Measurements from ENCODE around the gene JHY.

Gene JHY

DNA sequence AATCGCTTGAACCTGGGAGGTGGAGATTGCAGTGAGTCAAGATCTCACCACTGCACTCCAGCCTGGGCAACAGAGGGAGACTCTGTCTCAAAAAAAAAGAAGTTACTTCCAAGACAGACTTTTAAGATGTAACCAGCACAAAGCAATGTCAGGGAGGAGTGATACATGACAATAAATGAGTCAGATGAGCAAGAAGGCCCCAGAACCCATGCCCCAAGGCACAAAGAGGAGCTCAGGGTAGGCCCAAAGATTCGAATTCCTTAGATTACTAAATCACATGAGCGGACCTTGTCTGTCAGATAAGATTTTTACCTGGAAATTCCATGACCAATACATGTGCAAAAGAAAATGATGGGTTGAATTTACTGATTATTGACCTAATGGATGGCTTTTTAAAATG, 10.5 kb upstream of the JHY start:
- DNase-seq: no peak

DNA sequence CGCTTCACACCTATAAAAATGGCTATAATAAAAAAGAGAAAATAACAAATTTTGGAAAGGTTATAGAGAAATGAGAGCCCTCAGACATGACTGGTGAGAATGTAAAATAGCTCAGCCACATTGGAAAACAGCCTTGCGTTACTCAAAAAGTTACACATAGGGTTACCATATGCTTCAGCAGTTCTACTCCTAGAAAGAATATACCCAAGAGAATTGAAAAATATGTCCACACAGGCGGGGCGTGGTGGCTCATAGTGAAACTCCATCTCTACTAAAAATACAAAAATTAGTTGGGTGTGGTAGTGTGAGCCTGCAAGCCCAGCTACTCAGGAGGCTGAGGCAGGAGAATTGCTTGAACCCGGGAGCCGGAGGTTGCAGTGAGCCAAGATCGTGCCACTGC, 7.6 kb upstream of the JHY start:
- no peak for DNase-seq

DNA sequence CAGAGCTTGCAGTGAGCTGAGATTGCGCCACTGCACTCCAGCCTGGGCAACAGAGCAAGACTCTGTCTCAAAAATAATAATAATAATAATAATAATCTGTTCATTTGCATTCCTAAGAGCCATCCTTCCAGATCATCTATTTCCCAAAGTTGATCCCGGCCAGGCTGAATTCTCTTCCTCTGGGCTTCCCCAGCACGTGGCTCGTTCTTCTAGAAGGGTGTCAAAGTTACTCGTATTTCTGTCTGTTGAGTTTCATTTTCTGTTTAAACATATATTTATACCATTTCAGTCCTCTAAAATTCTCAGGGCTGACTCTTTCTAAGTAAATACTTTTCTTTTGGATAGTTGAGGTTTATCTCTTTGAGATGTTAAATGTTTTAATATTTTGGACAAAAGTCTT, 4.8 kb upstream of the JHY start:
- no peak for DNase-seq

DNA sequence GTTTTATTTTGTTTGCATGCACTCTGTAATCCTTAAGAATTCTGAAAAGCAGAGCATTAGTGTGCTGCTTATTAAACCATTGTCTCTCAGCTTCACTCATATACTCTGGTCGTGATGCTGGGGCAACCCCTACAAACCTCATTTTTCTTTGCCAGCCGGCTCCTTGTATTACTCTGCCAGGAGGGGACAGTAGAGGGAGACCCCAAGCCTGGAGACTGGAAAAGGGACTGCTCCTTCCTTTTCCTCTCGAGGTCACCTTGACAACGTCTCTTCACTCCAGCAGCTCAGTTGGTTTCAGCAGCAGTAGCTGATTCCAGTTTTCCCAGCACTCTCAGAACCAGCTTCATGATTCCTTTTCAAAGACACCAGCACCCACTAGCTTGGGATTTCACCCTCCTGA, 2.8 kb upstream of the JHY start:
- peak in 1 of 2 experiments; percentile 35 for DNase-seq

DNA sequence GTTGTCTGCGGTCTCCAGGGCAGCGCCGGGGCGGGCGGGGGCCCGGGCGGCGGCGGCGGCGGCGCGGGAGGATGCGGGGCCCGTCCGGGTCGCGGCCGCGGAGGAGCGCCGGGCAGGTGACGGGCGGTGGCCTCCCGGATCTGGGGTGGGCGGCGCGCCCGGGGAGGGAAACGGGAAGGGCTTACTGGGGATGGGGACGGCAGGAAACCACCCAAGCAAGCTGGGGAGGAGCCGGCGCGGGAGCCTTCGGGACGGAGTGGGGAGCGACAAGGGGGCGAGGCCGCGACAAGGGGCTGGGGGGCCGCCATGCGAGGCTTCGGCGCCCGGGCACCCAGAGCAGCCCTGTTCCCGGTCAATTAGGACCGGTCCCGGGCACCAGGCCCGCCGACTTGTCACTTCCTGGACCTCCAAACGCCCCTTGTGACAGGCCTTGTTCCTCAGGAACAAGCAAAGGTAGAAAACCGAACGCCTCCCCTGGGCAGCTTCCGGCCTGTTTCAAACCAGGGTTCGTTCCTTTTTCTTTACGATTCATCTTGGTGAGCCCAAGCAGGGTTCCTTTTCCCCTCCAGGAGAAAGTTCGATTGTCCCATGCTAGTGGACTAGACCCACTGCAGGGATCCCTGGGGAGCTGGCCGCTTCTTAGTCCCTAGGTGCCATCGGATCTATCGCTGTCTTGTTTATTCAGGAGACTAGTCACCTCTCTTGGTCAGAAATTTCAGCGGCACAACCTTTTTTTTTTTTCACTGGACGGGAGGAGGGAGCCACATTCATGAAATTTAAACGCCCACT, 492 bp downstream of the JHY start:
- DNase-seq: peak in 1 of 2 experiments; percentile 31

DNA sequence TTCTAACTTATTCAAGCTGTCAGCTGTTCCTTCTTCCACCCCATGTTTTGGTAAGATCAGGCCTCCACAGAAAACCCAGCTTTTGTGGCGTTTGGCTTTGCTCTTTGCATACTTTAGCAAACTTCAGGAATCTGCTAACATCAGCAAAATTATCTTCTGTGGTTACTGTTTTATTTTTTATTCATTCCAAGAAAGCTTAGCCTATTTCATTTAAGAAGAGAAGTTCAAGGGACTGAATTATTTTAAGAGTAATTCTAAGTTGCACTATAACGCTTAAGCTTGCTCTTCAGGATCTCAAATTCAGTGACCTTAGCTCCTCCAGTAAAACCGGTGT, 1.1 kb downstream of the JHY start:
- no peak for DNase-seq

DNA sequence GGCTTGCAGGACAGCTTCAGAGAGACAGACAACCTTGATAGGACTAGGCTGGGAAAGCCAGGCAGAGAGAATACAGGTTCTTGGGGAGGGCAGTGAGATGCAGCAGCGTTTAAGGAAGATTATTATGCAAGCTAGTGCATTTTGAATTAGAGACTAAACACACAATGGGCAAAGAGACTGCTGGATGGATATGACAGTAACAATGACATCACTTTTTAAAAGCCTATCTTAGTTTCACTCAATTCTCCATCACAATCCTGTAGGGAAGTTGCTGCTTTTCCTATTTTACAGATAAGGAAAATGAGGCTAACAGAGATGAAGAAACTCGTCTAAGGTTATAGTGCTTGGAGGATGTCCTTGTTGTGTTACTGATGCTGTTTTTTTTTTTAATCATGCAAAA, 5.6 kb downstream of the JHY start:
- DNase-seq: no peak

DNA sequence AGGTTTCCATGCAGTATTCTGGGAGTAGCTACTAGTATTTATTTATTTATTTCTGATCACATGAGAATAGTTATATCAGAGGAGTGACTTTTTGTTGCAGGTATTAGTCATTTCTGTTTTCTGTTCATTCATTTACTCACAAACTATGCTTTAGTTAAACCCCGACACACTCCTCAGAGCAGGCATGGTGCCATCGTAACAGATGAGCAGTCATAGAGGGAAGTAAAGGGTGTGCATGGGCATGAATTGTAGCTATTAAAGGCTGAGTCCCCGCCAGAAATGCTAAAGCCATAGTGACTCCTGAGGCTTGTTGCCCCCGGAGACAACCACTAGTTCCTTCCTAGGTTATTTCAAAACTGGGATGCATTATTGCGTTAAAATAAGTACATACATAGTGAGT, 10.6 kb downstream of the JHY start:
- no peak for DNase-seq

DNA sequence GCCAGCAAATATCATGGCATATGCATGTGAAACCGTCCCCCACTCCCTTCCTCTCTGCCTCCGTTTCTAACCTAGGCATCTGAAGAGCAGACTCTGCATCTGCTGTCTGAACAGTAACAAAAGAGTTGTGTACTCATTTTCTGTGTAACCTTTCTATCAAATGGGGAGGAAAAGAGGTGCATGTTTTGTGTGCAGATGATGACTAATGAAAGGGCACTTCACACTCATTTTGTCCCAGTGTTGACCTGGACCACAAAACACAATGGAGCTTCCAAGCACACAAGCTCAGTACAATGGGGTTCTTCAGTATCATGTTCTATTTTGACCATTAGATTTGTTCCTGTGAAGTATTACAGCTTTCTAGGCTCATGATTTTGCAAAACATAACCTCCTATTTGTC, 13.0 kb downstream of the JHY start:
- no peak for DNase-seq

DNA sequence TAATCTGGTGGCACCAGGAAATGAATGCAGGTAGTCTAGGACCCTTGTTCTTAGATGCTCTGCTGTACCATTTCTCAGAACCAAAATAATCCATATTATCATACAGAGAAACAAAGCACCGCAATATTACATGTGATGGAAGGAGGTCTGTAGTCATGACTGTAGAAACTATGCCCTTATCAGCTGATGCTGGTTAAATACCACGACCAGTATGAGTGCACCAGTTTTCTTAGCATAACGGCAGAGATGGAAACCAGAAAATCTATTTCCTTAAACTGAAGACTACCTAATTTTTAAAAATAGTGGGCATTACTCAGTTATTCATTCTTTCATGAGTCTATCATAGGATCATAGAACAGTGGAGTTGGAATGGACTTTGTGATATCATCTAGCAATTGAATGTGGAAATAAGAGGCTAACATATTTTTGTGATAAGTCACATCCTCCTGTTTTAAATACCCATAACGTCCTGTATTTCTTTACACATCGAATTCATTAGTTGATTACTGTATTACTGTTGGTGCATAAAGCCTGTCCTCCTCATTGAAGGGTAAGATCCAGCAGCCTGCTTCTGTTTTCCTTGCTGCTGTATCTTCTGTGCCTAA, 15.1 kb downstream of the JHY start:
- DNase-seq: no peak

DNA sequence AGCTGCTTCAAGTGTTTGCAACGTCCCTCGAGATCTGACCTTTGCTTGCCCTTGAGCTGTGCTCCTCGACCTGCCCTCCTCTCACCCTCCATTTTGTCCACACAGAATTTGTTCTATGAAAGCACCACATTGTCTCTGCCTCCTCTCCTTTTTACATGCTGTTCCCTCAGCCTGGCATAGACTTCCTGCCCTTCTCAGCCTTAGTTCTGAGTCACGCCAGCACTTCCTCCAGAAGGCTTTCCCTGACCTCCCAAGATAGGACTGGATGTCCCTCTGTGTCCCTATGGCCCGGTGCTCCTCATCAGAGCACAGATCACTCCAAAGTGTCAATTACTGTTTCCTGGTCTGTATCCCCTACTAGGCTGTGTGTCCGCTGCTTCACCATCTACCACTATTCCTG, 16.2 kb downstream of the JHY start:
- no peak for DNase-seq

DNA sequence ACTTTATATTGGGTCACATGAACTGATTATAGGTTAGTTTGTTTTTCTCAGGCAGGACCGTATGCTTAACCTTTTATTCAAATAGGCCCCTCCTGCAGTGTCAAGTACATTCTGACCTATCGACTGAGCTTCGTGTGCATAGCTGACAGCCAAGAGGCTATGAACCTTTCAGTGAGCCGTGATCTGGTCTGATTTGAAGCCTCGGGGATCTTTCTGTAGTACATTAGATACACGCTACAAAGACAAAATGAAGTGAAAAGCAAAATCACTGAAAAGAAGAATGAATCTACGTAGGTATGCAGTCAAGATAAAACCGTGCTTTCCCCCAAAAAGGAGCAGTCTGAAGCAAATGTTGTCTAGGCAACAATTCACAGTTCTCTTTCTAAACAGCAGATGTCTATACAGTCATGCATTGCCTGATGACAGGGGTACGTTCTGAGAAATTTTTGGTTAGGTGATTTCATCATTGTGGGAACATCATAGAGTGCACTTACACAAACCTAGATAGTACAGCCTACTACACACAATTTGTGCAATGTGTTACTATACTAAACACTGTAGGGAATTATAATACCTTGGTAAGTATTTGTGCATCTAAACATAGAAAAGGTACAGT, 18.1 kb downstream of the JHY start:
- DNase-seq: no peak

DNA sequence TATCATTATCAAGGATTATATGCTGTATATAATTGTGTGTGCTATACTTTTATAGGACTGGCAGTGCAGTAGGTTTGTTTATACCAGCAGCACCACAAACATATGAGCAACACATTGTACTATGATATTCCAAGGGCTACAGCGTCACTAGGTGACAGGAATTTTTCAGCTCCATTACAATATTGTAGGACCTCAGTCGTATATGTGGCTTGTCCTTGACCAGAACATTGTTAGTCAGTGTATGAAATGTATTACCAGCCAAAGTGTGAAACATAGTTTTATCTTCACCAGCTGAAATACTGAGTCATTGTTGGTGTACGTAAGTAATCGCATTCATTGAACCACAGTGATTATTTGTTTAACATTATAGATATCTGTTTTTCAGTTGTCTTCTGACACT, 20.4 kb downstream of the JHY start:
- DNase-seq: no peak

DNA sequence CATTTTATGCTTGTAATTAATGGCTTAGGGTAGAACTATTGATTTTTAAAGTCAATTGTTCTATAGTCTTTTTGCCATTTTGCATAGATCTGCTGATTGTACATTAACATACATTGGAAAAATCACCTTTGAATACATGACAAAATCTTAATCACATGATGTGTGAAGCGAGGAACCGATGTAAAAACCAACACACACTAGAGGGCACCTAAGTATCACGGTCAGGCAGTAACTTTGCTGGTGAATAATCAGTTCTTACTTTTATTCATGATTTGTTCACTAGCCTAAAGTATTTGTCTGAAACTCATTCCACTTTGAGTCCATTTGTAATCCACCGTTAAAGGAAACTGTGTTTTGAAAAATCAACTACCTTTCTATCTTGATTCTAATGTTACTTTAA, 28.2 kb downstream of the JHY start:
- DNase-seq: peak in 1 of 2 experiments; percentile 17

DNA sequence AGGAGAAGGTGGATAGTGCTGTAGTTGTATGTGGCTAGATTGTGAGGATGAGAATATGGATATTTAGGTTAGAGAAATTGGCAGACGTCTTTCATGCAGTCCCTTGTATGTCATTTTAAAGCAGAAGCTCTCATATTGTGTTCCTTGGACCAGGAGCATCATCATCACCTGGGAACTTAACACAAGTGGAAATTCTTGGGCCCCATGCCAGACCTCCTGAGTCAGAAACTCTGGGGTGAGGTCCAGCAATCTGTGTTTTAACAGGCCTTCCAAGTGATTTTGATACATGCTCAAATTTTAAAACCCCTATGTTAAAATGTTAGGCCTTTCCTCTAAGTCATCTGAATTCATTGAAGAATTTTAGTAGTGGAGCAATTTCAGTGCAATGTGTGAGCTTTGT, 34.8 kb downstream of the JHY start:
- DNase-seq: no peak

DNA sequence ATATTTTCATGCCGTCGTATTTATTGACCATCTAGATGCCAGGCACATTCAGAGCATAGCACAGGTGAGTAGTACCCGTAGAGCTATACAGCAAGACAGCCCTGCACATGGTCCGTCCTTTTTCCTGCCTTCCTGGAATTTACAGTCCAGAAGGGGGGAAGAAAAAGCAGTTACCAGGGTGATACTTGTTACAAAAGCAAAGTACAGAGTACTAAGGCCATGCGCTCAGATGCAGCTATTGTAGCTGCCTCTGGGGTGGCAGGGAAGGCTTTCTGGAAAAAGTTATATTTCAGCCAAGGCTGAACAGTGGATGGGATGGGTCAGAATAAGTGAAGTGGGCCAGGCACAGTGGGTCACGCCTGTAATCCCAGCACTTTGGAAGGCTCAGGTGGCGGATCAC, 36.2 kb downstream of the JHY start:
- no peak for DNase-seq

DNA sequence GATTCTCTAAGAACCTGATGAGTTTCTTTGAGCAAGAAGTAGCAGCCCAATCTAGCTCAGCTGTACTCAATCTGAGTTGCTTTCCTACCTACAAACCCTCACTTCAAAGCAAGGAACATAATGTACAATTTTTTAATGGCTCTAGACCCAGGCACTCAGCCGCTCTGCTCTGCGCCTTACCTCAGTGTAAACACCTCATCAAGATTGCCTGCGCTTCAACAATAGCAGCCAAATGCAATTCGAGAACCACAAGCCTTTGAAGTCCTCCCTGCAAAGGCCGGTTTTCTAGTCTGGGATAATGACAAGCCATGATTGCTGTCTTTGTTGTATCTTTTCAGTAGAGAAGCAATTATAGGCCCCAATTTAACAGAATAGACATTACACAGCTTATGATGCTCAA, 38.0 kb downstream of the JHY start:
- DNase-seq: no peak

DNA sequence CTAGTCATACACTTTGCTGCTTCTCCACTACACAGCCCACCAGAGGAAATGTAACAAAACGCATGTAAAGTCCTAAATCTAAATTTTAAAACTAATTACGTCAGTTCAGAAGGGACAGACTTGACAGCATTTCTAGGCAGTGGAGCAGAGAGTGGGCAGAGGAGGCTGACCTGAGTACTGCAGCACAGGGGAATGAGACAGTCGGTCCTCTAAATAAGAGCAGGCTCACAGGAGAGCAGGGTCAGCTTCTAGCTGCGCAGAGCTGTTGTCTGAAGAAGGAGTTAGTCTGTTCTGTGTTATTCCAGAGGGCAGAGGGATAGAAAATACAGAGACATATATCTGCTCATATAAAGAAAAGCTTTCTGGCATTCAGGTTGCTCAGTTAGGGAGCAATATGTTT, 40.3 kb downstream of the JHY start:
- DNase-seq: no peak

DNA sequence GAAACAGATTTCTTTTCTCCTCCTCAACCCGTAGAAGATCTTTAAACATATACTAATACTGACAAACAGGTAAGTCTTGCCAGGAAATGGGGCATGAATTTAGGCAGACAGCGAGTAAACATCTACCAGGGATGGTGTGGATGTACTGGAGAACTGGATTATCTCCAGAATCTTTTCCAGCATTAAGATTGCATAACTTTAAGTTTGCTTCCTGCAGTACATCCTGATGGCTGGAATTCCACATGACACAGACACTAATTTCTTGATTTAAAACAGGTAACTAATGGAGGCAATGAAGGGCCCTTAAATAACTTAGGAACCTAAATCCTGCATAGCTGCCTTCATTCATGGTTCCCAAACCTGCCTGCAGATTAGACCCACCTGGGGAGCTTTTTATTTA, 40.7 kb downstream of the JHY start:
- no peak for DNase-seq

DNA sequence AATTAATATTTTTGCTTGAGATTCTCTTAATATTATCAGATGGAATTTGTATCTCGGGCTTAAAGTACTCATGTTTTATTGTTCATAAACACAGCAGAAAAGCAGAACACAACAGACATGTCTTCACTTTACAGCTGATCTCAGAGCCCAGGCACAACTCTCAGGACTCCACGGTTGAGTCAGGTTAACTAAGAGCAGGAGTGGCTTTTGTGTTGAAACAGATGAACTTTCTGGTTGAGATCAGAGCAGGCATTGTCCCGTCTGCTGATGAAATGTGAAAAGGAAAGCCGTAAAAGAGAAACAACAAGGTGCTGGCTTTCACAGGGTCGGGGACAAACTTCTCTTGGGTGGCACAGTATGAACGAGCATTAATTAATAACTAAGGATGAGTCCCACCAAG, 49.0 kb downstream of the JHY start:
- no peak for DNase-seq

DNA sequence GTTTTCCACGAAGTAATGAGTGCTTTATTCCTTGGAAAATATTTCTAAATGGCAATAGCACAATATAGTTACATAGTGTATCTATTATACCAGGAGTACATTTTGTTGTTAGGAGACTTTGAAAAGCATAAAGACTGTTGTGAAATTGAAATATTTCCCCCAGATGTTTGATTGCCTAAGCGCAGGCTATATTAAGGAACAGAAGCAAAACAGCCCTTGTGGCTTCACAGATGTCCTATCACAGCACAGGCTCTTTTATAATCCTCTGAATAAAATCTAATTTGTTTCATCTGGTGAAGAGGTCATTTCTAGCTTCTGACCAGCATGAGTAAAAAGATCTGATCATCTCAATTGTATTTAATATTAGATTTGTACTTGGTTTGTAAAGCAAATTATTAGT, 50.9 kb downstream of the JHY start:
- peak in 1 of 2 experiments; percentile 13 for DNase-seq

DNA sequence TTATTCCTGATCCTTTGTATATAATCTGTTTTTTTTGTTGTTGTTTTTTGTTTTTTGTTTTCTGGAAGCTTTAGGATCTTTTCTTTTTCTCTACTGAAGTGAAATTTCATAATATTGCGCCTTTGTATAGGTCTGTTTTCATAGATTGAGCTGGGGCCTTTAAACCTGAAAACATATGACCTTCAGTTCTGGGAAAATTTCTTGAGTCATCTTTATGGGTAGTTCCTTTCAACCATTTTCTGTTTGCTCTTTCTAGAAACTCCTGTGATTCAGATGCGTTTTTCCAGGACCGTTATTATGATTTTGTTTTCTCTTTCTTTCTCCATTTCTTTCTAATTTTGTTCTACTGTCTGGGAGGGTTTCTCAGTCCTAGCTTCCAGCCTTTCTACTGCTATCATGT, 55.4 kb downstream of the JHY start:
- DNase-seq: no peak

DNA sequence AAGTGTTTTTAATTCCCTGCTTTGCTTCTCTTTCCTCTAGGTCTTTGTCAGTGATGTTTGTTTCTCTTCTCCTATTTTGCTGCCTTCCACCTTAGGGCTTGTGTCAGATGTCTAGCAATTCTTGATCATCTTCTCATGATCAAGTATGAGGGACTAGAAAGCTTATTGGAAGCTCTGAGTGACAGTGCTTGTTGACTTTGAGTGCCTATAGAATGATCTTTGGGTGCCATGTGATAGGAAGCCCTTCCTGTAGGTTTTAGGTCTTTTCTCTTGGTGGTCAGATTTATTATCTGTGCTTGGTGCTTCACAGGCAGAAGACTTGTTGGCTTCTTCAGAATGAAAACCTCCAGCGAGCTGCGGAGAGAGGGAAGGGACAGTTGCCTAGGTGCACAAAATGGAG, 56.0 kb downstream of the JHY start:
- DNase-seq: no peak

DNA sequence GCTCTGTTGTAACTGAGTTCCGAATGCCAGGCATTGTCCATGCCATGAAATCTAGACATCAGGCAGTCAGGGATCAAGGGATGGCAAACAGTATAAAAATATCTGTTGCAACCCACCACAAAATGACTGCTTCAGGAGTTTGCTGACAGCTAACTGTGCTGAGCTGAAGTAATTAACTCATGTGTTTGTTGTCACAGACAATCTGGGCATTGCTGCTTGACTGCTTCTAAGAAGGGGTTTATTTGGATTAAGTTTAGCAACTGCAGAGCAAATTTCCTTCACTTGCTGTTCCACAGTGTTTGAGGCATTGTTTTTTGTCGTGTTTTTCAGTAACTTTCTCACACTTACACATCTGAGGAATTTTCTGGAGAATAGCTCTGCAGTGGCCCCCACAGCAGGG, 68.7 kb downstream of the JHY start:
- no peak for DNase-seq

DNA sequence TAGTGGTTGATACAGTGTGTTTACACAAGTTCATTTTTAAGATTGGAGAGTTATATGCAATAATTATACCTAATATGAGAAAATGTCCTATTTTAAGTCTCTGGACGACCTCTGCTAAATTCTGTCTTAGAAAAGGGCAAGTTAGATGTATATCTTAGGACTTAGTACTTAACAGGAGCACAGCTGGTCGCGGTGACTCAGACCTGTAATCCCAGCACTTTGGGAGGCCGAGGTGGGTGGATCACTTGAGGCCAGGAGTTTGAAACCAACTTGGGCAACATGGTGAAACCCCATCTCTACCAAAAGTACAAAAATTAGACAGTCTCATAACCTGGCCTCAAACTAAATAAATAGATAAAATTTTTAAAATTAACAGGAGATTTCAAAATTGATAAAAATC, 71.9 kb downstream of the JHY start:
- no peak for DNase-seq
